ENCODE data around the gene DVL1.
"Not testable (repeated sequence)": the region's sequence is repeated elsewhere in the genome, so short reads cannot be mapped to it uniquely, and the experiment has no call there.

The DVL1 gene

GRCh38 chr1:1373051-1373814 lies 24.0 kb upstream of the DVL1 start:
- DNase-seq = no peak

GRCh38 chr1:1371746-1372711 lies 22.8 kb upstream of the DVL1 start:
- peak; percentile 86 for DNase-seq

GRCh38 chr1:1371364-1371745 lies 22.1 kb upstream of the DVL1 start:
- DNase-seq = no peak

GRCh38 chr1:1370771-1371300 lies 21.6 kb upstream of the DVL1 start:
- no peak for DNase-seq

GRCh38 chr1:1370094-1370493 lies 20.9 kb upstream of the DVL1 start:
- not testable (repeated sequence) for DNase-seq

- DNase-seq = no peak
Measured at GRCh38 chr1:1367315-1367714, 18.1 kb upstream of the DVL1 start.

- no peak for DNase-seq
Measured at GRCh38 chr1:1366699-1367066, 17.5 kb upstream of the DVL1 start.

GRCh38 chr1:1365875-1366698 lies 16.9 kb upstream of the DVL1 start:
- DNase-seq = no peak

- no peak for DNase-seq
Measured at GRCh38 chr1:1364266-1364665, 15.0 kb upstream of the DVL1 start.

- peak; percentile 89 for DNase-seq
Measured at GRCh38 chr1:1361982-1362423, 12.8 kb upstream of the DVL1 start.

- no peak for DNase-seq
Measured at GRCh38 chr1:1361233-1361981, 12.2 kb upstream of the DVL1 start.

- DNase-seq = peak; percentile 99
Measured at GRCh38 chr1:1360506-1361169, 11.4 kb upstream of the DVL1 start.

- peak; percentile 88 for DNase-seq
Measured at GRCh38 chr1:1359664-1360468, 10.6 kb upstream of the DVL1 start.

- no peak for DNase-seq
Measured at GRCh38 chr1:1359308-1359663, 10.1 kb upstream of the DVL1 start.

GRCh38 chr1:1358433-1359271 lies 9.4 kb upstream of the DVL1 start, which contains the start of gene MXRA8:
Gene MXRA8 (minus strand): TSS chr1:1358555. CDS start chr1:1358504, 51 bp downstream.
- peak; percentile 93 for DNase-seq

GRCh38 chr1:1357871-1358432 lies 8.7 kb upstream of the DVL1 start:
- no peak for DNase-seq

GRCh38 chr1:1356796-1357401 lies 7.7 kb upstream of the DVL1 start:
- DNase-seq = no peak

- no peak for DNase-seq
Measured at GRCh38 chr1:1356166-1356795, 7.1 kb upstream of the DVL1 start.
